Stimulated activated CD4-positive, alpha-beta T cell treated with anti-CD3 and anti-CD28 coated beads, Interleukin-15, amount 100 ng/mL, for 48 hours (primary cell): ENCODE results near the gene RPS8.
A peak's percentile ranks its signal among the peaks of the same experiment; 100 is the strongest.
"Not testable (repeated sequence)": the region's sequence is repeated elsewhere in the genome, so short reads cannot be mapped to it uniquely, and the experiment has no call there.

Experiments used
- DNase-seq, 2 donors: peaks; one replicate each; pipeline ENCODE4 v3.0.0-alpha.2; 2020; ENCODE audit warnings: low read depth in 2 of 2

RPS8 gene

GRCh38 chr1:44803062-44803311, 27.6 kb downstream of the RPS8 start:
- DNase-seq, result no peak

DNA sequence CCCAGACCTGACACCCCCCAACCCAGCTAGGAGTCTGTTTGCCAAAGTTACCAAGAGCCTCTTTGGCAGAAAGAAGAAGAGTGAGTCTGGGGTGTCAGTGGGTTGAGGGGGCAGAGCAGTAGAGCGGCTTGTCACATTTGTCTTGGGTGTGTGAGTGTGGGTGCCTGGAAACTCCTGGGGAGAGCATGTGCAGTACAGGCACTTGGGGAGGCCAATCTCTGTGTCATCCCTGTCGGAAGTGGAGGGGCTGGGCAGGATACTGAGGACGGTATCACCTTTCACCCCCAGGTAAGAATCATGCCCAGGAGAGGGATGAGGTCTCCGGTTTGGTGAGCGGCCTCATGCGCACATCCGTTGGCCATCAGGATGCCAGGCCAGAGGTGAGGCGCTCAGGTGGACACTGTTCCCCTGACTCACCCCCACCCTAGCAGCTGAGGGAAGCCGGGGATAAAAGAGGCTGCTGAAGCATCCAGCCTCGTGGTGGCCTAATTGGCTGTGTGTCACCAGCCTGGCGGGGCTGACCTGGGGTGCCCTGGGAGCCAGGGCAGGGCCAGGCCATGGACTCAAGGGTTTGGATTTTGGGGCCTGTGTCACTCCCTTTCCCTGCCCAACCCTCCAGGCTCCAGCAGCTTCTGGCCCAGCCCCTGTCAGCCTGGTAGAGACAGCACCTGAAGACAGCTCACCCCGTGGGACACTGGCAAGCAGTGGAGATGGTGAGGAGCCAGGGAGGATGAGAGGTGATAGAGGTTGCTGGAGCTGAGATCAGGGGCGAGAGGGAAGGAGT, 28.2 kb downstream of the RPS8 start:
- DNase-seq, result no peak

GRCh38 chr1:44805311-44806024, 30.1 kb downstream of the RPS8 start:
- DNase-seq, result no peak

DNA sequence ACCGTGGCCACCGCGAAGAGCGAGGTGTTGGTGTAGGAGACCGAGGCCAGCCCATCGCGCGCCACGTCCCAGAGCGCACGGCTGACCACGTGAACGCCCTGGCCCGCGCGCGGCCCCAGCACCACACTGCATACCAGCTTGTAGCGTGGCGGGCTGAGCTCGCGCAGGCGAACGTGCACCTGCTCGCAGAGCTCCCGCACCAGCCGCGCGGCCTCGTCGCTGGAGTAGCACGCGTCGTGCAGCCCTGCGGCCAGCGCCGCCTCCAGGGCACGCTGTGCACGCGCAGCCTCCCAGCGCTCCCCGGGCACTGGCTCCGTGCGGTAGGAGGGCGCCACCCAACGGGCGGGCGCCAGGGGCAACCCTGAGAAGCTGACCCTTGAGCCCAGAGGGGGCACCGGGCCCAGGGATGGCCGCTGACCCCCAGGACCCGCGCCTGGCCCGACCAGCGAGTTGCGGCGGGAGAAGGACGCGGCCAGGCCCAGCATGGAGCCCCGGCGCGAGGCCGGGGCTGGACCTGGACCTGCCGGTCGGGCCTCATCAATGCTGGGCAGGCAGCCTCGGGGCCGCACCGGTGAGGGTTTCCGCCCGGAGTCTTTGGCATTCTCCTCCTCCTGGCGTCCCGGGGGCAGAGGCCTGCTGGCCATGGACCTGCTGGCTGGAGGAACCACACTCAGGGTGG, 30.8 kb downstream of the RPS8 start:
- DNase-seq, result no peak

DNA sequence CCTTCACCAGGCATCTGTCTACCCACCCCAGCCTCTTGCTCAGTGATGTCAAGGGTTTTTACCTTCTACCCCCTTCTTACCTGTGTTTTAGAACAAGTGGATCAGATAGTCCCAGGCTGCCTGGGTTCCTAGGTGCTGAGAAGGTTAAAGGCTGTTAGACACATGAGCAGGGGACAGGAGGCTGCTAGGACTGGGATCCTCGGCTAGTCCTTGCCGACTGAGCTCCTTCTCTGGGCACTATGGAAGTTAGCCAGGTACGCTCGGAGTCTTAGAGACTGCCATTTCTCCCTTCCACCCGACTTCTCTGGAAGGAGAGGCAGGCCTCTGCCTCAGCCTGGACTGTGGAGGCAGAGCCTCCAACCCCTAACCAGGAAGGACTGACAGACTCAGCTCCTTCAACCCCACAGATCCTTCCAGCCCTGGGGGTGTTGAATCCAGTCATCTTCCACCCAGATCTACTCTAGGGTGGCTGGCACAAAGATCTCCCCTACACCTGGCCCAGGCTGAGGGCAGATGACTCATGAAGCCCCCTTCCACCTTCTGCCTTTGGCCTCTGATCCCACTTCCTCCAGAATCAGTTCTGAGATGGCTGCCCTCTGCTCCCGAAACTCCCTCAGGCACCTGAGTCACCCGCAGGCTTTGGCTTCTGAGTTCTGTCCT, 31.5 kb downstream of the RPS8 start, which contains the start of gene DYNLT4:
Gene DYNLT4 (minus strand): TSS at position 648 of the 660 bp plus-strand sequence. CDS start 683 bp downstream, outside the sequence.
- DNase-seq, result no peak

DNA sequence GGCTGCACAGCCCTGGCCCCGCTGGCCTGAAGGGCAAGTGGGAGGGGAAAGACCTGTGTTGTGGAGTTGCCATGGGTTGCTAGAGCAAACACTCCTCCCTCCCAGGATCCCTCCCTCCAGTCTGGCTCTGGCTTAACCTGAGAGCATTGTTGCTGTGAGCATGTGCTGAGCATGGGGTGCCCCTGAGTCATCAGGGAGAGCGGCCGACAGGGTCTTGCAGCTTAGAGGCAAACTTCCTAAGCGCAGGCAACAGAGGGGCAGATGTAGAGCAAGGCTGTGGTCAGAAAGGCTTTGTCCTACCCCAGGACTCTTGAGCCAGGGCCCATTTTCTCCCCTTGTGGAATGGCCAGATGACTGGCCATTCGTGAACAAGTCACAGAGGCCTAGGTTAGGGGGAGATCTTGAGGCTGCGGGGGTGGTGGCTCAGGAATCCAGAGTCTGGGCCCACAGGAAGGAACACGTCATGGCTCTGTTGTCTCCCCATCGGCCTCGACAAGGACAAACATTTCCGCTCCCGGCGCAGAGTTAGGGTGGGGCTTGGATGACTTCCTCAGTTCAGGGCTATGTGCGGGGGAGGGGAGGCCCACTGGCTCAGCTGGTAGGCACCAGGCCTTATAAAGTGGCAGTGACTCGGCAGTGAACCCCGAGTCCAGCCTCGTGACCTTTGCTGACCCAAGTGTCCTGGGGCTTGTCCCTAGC, 32.2 kb downstream of the RPS8 start:
- DNase-seq, result peak; percentile 87 to 90

DNA sequence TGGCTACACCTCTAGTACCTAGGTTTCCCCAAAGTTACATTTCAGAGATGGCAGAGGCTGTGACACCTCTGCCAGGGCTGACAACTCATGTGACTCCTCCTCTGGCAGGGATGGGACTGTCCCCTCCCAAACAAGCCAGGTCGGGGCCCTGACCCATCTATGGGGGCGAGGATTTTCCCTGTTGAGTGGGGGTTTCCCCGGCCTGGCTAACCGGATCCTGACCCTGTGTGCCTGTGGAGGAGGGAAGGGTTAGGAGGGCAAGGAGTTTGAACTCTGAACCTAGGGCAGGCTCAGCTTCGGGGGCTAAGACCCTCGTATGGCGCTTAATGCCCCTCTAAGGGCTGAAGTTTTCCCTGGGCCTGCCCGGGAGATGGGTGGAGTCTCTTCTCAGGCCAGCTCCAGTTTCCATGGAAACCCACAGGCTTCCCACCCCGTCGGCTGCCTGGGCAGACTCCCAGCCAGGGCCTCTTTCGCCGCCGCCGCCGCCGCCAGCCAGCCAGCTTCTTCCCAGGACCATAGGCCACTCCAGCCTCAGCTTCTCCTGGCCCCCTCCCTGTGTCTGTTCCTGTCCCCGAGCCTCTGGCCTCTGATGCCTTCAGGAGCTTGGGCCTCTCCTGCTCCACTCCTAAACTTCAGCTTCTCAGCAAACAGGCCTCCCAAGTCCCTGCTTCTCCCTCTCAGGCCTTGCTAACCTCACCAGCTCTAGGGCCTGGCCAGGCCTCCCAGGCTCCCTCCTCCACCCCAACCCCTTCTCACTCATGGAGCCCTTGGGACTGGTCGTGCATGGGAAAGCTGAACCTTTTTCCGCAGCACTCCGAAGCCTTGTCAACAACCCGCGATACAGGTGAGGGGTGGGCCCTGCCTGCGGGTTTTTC, 33.0 kb downstream of the RPS8 start, which contains the start of gene BTBD19:
Gene BTBD19 (plus strand): TSS at position 461 of the 875 bp plus-strand sequence. CDS start 298 bp downstream, at position 759.
- peak in 1 of 2 donors; percentile 75 for DNase-seq

DNA sequence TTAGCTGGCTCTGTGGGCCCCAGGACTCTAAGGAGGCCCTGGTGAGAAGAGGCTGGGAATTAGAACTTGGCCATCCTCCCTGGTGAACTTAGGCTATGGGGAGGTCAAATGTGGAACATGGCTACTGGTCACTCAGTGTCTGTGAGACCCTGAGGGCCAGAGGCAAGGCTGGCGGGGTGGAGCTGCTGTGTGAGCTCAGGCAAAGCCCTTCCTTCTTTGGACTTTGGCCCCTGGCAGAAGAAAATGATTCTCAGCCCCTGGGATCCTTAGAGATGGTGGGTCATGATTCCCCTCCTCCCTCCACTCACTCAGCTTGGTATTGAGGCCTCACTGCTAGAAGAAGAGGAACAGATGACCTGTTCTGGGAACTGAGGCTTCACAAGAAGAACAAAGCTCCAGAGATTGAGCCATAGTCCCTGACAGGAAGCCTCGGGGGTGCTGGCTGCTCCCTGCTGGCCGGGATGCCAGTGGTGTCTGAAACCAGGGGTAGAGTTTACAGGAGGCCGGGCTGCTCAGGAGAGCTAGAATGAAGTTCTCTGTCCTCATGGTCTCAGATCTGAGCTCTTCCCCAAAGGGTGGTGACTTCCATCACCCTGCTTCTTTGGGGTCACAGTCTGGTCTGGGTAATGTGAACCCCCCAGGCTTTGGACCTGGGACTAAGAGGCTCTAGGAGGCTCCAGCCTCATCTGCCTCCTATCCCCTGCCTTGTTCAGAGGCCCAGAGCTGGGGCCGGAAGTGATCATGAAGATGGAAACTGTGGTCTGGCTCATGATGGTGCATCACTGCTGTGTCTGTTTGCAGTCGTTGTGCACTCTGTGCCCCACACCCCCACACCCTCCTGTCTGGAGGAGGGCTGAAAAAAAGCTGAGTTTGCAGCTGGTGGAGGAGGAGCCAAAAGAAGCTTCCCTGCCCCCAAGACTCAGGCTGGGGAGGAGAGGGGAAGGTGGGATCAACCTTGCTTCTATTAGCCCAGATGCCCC, 33.9 kb downstream of the RPS8 start:
- peak; percentile 86 to 88 for DNase-seq

GRCh38 chr1:44810101-44810761, 34.9 kb downstream of the RPS8 start:
- no peak for DNase-seq

DNA sequence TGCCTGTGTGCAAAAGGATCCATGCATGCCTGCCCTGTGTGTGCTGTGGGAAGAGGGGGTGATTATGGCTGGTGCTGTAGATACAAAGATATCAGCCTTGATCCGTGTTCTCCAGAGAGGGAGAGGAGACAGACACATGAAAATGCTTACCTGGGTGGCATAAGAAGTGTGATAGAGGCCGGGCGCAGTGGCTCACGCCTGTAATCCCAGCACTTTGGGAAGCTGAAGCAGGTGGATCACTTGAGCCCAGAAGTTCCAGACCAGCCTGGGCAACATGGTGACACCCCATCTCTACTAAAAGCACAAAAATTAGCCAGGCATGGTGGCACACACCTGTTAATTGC, 35.4 kb downstream of the RPS8 start:
- not testable (repeated sequence) for DNase-seq

DNA sequence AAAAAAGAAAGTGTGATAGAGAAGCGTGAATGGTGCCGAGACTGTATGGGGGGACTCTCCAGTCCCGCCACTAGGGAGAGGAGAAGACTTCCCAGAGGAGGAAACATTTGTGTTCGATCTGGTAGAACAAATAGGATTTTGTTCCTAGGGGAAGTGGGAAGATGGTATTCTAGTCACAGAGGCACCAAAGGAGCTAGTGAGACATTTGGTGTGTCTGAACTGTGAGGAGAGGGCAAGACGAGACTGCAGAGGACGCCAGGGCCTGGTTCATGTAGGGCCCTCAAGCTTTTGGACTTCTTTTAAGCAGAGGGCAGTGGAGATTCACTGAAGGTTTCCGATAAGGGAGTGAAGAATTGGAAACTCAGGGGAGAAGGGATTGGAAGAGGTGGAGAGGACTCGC, 35.9 kb downstream of the RPS8 start:
- DNase-seq, result no peak

- no peak for DNase-seq
Observed at GRCh38 chr1:44812822-44813543, 37.6 kb downstream of the RPS8 start.

GRCh38 chr1:44815926-44816325, 40.6 kb downstream of the RPS8 start:
- not testable (repeated sequence) for DNase-seq

GRCh38 chr1:44817307-44817706, 42.0 kb downstream of the RPS8 start:
- no peak for DNase-seq

DNA sequence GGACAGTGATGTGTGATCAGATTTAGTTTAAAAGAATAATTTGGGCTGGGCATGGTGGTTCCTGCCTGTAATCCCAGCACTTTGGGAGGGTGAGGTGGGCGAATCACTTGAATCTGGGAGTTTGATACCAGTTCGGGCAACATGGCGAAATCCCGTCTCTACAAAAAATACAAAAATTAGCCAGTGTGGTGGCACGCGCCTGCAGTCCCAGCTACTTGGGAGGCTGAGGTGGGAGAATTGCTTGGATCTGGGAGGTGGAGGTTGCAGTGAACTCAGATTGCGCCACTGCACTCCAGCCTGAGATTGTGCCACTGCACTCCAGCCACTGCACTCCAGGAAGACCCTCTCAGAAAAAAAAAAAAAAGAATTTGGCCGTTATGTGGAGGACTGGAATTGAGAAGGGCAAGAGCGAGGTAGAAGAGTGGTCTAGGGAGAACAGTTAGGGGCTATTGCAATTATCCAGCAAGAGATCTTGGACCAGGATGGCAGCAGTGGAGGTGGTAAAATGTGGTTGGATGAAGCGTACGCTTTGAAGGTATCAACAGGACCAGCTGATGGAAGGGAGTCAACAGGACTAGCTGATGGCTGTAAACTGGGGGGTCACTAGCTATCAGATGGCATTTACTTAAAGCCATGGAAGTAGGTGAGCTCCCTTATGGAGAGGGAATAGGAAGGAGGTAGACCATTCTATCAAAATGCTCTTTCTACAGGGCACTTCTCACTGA, 42.6 kb downstream of the RPS8 start:
- DNase-seq, result no peak

DNA sequence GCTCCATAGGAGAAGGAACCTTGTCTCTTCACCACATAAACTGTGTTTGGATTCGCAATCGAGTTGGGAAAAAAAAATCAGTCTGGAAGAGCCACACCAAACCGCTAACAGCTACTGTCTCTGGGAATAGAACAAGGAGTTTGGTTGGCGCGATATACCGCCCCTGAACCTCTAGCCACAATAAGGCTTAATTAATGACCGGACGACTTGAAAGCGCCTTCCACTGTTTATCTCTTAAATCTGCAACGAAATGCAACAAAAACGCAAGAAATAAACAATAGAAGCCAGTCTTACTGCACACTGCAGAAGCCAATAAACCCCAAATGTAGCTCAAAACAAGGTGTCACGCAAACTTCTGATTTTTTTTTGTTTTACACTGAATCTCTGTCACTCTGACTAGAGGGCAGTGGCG, 43.9 kb downstream of the RPS8 start:
- DNase-seq, result no peak

- peak; percentile 79 to 86 for DNase-seq
Observed at GRCh38 chr1:44819608-44820327, 44.4 kb downstream of the RPS8 start.
